ENCODE data around the gene GRIK3.

DNA sequence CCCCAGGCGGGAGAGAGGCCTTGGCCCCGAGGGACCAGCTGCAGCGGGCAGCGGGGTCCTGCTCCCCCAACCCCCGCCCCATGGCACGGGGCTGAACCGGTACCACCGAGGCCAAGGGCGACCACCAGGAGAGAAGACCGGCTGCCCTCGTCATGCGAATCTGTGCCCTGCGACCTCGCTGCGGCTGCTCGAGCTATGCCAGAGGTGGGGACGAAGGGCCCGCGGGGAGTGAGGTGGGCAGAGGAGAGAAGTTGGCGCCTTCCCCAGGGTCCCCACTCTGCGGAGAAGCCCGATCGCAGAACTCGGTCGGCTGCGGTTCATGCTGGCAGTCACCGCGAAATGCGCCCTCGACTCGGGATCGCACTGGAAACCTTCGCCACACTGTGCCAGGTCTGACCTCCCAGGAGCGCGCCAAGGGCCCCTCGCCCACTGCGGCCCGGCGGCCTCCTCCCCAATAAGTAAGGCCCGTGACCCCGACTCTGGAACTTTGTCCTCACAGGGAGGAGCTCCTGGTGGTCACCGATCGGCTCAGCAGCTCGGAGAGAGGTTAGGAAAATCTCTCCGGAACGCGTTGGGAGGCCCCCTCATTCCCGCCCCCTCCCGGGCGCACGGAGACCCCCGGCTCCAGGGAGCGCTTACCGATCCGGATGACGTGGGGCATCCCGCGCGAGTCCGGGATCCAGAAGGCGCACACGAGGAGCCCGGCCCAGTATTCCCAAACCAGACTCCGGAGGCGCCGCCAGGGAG is 787 bp downstream of the GRIK3 start:
- TF ChIP-seq, protein P1, sequence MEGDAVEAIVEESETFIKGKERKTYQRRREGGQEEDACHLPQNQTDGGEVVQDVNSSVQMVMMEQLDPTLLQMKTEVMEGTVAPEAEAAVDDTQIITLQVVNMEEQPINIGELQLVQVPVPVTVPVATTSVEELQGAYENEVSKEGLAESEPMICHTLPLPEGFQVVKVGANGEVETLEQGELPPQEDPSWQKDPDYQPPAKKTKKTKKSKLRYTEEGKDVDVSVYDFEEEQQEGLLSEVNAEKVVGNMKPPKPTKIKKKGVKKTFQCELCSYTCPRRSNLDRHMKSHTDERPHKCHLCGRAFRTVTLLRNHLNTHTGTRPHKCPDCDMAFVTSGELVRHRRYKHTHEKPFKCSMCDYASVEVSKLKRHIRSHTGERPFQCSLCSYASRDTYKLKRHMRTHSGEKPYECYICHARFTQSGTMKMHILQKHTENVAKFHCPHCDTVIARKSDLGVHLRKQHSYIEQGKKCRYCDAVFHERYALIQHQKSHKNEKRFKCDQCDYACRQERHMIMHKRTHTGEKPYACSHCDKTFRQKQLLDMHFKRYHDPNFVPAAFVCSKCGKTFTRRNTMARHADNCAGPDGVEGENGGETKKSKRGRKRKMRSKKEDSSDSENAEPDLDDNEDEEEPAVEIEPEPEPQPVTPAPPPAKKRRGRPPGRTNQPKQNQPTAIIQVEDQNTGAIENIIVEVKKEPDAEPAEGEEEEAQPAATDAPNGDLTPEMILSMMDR (conservative IDR thresholded peaks at IDR 0.05; ENCODE audit: low read length), result no peak
- TF ChIP-seq EZH2phosphoT487 (IDR thresholded peaks at IDR 0.05; ENCODE audit: borderline replicate concordance, low read depth, low read length), result no peak

All from OCI-LY7 (cell line).